ENCODE measurements around the gene SSBP3. TPM values are rescaled to one million over a fixed set of nuclear protein-coding genes. Genes with fewer than 3 reads are reported as not detected.
A peak's percentile ranks its signal among the peaks of the same experiment; 100 is the strongest.
"Not testable (repeated sequence)": the region's sequence is repeated elsewhere in the genome, so short reads cannot be mapped to it uniquely, and the experiment has no call there.

Gene SSBP3
- 13.6 and 13.7 TPM in 2 replicates for total RNA-seq (2014; rRNA removed; shearing (Covaris generic))

GRCh38 chr1:54406339-54407153, at the start of gene SSBP3:
SSBP3 (minus strand) TSS chr1:54406394.
- peak; percentile 89 for DNase-seq (ENCODE audit: low spot score)

GRCh38 chr1:54453509-54453908, 47.3 kb upstream of the SSBP3 start:
- DNase-seq (ENCODE audit: low spot score) = no peak

- DNase-seq (ENCODE audit: low spot score) = no peak
Observed at GRCh38 chr1:54453022-54453421, 46.8 kb upstream of the SSBP3 start.

- DNase-seq (ENCODE audit: low spot score) = not testable (repeated sequence)
Observed at GRCh38 chr1:54449431-54449830, 43.2 kb upstream of the SSBP3 start.

GRCh38 chr1:54448801-54449200, 42.6 kb upstream of the SSBP3 start:
- DNase-seq (ENCODE audit: low spot score) = not testable (repeated sequence)

- DNase-seq (ENCODE audit: low spot score) = not testable (repeated sequence)
Observed at GRCh38 chr1:54447081-54447480, 40.9 kb upstream of the SSBP3 start.

- no peak for DNase-seq (ENCODE audit: low spot score)
Observed at GRCh38 chr1:54442185-54442584, 36.0 kb upstream of the SSBP3 start.

- no peak for DNase-seq (ENCODE audit: low spot score)
Observed at GRCh38 chr1:54439550-54440223, 33.5 kb upstream of the SSBP3 start.

- DNase-seq (ENCODE audit: low spot score) = no peak
Observed at GRCh38 chr1:54437783-54438182, 31.6 kb upstream of the SSBP3 start.

GRCh38 chr1:54436826-54437225, 30.6 kb upstream of the SSBP3 start:
- DNase-seq (ENCODE audit: low spot score) = no peak

GRCh38 chr1:54429838-54430237, 23.6 kb upstream of the SSBP3 start:
- DNase-seq (ENCODE audit: low spot score) = no peak

GRCh38 chr1:54428837-54429518, 22.8 kb upstream of the SSBP3 start:
- no peak for DNase-seq (ENCODE audit: low spot score)

GRCh38 chr1:54425152-54425584, 19.0 kb upstream of the SSBP3 start:
- no peak for DNase-seq (ENCODE audit: low spot score)

GRCh38 chr1:54424398-54424797, 18.2 kb upstream of the SSBP3 start:
- DNase-seq (ENCODE audit: low spot score) = no peak

GRCh38 chr1:54421101-54421504, 14.9 kb upstream of the SSBP3 start:
- DNase-seq (ENCODE audit: low spot score) = no peak

- DNase-seq (ENCODE audit: low spot score) = not testable (repeated sequence)
Observed at GRCh38 chr1:54418598-54418997, 12.4 kb upstream of the SSBP3 start.

- no peak for DNase-seq (ENCODE audit: low spot score)
Observed at GRCh38 chr1:54417123-54417522, 10.9 kb upstream of the SSBP3 start.

GRCh38 chr1:54416435-54416834, 10.2 kb upstream of the SSBP3 start:
- DNase-seq (ENCODE audit: low spot score) = no peak

- no peak for DNase-seq (ENCODE audit: low spot score)
Observed at GRCh38 chr1:54415991-54416390, 9.8 kb upstream of the SSBP3 start.

- DNase-seq (ENCODE audit: low spot score) = no peak
Observed at GRCh38 chr1:54415533-54415932, 9.3 kb upstream of the SSBP3 start.

GRCh38 chr1:54413732-54414131, 7.5 kb upstream of the SSBP3 start:
- DNase-seq (ENCODE audit: low spot score) = no peak

- peak; percentile 57 for DNase-seq (ENCODE audit: low spot score)
Observed at GRCh38 chr1:54413295-54413694, 7.1 kb upstream of the SSBP3 start.

- DNase-seq (ENCODE audit: low spot score) = no peak
Observed at GRCh38 chr1:54410359-54410758, 4.2 kb upstream of the SSBP3 start.
